ENCODE results near the gene PRICKLE4.

The PRICKLE4 gene, protein sequence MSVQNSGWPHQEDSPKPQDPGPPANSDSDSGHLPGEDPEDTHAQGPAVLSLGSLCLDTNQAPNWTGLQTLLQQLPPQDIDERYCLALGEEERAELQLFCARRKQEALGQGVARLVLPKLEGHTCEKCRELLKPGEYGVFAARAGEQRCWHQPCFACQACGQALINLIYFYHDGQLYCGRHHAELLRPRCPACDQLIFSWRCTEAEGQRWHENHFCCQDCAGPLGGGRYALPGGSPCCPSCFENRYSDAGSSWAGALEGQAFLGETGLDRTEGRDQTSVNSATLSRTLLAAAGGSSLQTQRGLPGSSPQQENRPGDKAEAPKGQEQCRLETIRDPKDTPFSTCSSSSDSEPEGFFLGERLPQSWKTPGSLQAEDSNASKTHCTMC

DNA sequence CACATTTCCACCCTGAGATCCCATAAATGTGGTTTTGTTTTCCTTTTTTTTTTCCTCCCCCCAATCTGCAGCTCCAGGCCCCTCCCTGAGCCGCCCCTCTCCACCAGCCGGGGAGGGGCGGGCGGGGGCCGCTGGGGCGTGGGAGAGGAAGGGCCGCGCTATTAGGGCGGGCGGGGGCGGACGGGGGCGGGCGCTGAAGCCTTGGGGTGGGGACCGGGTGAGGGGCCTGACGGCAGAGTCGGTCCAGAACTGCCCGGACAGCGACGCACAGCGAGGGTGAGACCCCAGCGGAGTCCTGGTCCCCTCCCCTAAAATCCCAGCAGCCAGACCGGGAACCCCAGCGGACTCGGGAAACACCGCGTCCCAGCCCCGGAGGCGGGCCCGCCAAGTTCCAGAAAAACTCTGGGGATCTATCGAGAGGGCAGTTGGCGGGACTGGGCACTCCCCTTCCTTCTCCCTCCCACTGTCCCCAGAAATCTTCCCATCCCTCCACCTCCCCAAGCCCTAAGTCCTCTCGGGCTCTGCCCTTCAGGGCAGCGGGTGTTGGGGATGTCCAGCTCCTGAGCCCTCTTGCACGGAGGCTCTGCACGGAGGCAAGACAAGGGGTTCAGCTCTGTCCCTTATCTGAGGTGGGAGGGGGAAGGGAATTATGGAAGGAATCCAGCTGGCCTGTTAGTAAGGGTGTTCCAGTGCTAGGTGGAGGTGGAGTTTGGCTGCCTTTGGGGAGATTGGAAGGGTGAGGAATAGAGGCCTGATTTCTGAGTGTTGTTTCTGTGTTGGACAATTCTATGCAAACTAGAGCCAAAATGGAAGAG is at the start of gene PRICKLE4:
Gene PRICKLE4, plus strand, starts transcription at position 232 of the 815 bp plus-strand sequence. CDS start 2,692 bp downstream, outside the sequence.
- peak within 1 kb of the TSS; percentile 46 for H3K9ac ChIP-seq (ENCODE audit: low read length)
- H3K4me1 ChIP-seq (ENCODE audit: control insufficient read depth, low read depth, low read length) = peaks cover 2% of the 10 kb centered on the region
- peak within 1 kb of the TSS; percentile 61 for H3K4me3 ChIP-seq (ENCODE audit: low read length)
- H3K9me3 ChIP-seq (ENCODE audit: control insufficient read depth, low read depth, low read length) = no peaks in the 10 kb centered on the region
- H3K27me3 ChIP-seq (ENCODE audit: control insufficient read depth, insufficient read depth, low read length) = peaks cover 44% of the 10 kb centered on the region
- no peak within 1 kb of the TSS for H3K27ac ChIP-seq (ENCODE audit: low read length)
- no peaks in the 10 kb centered on the region for H3K36me3 ChIP-seq (ENCODE audit: control insufficient read depth, low read depth, low read length)

DNA sequence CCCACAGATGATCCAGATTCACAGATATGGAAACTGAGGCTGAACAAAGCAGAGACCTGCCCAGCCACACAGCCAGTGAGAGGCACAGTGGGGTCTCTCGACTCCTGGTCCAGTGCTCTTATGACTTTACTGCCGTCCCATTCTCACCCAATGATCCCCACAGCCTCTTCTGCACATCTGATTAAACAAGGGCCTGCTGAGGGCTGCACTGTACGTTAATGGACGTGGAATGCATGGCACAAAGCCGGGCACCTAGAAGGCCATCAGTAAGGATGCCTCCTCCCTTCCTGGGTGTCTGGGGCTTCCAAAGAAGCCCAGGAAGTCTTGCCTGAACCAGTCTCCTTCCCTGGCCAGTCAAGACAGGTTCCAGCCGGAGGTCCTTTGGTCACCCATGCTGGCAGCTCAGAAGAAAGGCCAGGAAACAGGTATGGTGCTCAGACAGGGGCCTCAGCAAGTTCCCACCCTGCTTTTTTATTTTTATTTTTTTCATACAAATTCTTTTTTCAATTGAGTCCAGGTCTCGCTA is 49.0 kb upstream of the PRICKLE4 start:
- Histone ChIP-seq H3K27me3 (ENCODE audit: control insufficient read depth, insufficient read depth, low read length) (peaks cover 12% of the 10 kb centered on the region), H3K4me3 (ENCODE audit: low read length) (no peak overlapping the region), H3K4me1 (ENCODE audit: control insufficient read depth, low read depth, low read length) (peaks cover 30% of the 10 kb centered on the region), H3K27ac (ENCODE audit: low read length) (no peak overlapping the region), H3K9ac (ENCODE audit: low read length) (no peak overlapping the region), H3K9me3 (ENCODE audit: control insufficient read depth, low read depth, low read length) (no peaks in the 10 kb centered on the region), H3K36me3 (ENCODE audit: control insufficient read depth, low read depth, low read length) (no peaks in the 10 kb centered on the region)

DNA sequence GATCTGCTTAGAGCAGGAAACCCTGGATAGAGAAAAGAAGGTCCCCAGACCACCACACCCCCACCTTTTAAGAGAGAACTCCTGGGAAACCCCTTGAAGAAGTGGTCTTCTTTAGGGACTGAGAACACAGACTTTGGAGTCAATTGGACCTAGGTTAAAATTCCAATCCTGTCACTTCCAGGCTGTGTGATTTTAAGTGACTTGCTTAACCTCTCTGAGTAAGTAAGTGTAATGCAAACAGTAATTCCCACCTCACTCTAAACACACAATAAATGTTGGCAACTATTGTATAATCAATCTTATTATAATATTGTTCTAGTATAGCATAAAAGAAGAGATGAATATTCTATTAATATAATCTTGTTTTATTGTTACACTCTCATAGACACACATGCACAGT is 48.4 kb upstream of the PRICKLE4 start:
- no peaks in the 10 kb centered on the region for H3K36me3 ChIP-seq (ENCODE audit: control insufficient read depth, low read depth, low read length)
- peaks cover 12% of the 10 kb centered on the region for H3K27me3 ChIP-seq (ENCODE audit: control insufficient read depth, insufficient read depth, low read length)
- no peak overlapping the region for H3K4me3 ChIP-seq (ENCODE audit: low read length)
- peaks cover 30% of the 10 kb centered on the region for H3K4me1 ChIP-seq (ENCODE audit: control insufficient read depth, low read depth, low read length)
- H3K9ac ChIP-seq (ENCODE audit: low read length) = no peak overlapping the region
- H3K27ac ChIP-seq (ENCODE audit: low read length) = no peak overlapping the region
- H3K9me3 ChIP-seq (ENCODE audit: control insufficient read depth, low read depth, low read length) = no peaks in the 10 kb centered on the region

DNA sequence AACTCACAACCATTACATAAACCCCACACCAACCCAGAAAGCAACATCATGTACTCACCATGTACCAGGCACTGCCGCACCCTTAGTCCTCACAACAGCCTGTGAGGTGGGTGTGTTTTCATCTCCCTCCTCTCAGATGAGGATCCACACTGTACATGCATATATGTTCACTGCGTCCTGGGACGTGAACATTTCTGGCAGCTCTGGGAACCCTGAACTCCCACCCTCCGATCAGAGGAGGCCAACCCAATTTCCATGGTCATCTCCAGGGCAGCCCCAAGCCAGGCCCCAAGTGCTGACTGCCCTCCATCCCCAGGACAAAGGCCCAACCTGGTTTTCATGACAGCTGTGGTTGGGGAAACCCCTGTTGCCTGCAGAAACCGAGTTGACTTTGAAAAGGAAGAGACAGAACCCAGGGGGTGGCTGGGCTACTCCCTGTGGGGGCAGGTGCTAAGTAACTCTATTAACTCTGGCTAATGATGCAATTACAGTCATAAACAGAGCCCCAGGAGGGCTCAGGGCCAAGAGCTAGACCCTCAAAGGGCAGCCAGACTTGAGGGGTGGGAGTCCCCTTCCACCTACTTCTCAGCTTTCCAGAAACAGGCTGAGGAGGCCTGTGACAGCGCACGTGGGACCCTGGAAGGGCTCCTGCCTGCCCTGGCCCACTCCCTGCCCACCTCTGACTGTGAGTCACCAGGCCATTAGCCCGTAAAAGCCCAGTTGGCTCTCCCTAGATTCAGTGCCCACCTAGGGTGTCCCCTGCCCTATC is 47.8 kb upstream of the PRICKLE4 start:
- Histone ChIP-seq H3K4me1 (ENCODE audit: control insufficient read depth, low read depth, low read length) (peaks cover 30% of the 10 kb centered on the region), H3K9ac (ENCODE audit: low read length) (no peak overlapping the region), H3K4me3 (ENCODE audit: low read length) (peak overlapping the region; percentile 70), H3K27me3 (ENCODE audit: control insufficient read depth, insufficient read depth, low read length) (peaks cover 12% of the 10 kb centered on the region), H3K36me3 (ENCODE audit: control insufficient read depth, low read depth, low read length) (no peaks in the 10 kb centered on the region), H3K9me3 (ENCODE audit: control insufficient read depth, low read depth, low read length) (no peaks in the 10 kb centered on the region), H3K27ac (ENCODE audit: low read length) (no peak overlapping the region)

DNA sequence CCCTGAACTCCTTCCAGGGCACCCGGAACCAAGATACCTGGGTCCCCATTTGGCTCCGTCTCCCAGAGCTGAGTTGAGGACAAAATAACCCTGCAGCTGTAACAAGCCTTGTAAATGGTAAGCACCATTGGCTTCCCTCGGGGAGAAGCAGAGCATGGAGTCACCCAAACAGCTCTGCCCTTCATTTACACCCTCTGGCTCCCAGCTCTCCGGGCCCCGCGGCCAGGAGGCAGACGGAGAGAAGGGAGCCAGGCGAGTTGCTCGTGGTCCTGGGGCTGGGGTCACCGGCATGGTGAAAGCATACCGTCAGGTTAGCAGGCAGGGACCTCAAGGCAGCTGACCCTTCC is 47.2 kb upstream of the PRICKLE4 start:
- H3K4me3 ChIP-seq (ENCODE audit: low read length) = peak overlapping the region; percentile 70
- H3K27me3 ChIP-seq (ENCODE audit: control insufficient read depth, insufficient read depth, low read length) = peaks cover 12% of the 10 kb centered on the region
- H3K9me3 ChIP-seq (ENCODE audit: control insufficient read depth, low read depth, low read length) = no peaks in the 10 kb centered on the region
- H3K4me1 ChIP-seq (ENCODE audit: control insufficient read depth, low read depth, low read length) = peaks cover 30% of the 10 kb centered on the region
- H3K9ac ChIP-seq (ENCODE audit: low read length) = no peak overlapping the region
- H3K27ac ChIP-seq (ENCODE audit: low read length) = no peak overlapping the region
- H3K36me3 ChIP-seq (ENCODE audit: control insufficient read depth, low read depth, low read length) = no peaks in the 10 kb centered on the region

DNA sequence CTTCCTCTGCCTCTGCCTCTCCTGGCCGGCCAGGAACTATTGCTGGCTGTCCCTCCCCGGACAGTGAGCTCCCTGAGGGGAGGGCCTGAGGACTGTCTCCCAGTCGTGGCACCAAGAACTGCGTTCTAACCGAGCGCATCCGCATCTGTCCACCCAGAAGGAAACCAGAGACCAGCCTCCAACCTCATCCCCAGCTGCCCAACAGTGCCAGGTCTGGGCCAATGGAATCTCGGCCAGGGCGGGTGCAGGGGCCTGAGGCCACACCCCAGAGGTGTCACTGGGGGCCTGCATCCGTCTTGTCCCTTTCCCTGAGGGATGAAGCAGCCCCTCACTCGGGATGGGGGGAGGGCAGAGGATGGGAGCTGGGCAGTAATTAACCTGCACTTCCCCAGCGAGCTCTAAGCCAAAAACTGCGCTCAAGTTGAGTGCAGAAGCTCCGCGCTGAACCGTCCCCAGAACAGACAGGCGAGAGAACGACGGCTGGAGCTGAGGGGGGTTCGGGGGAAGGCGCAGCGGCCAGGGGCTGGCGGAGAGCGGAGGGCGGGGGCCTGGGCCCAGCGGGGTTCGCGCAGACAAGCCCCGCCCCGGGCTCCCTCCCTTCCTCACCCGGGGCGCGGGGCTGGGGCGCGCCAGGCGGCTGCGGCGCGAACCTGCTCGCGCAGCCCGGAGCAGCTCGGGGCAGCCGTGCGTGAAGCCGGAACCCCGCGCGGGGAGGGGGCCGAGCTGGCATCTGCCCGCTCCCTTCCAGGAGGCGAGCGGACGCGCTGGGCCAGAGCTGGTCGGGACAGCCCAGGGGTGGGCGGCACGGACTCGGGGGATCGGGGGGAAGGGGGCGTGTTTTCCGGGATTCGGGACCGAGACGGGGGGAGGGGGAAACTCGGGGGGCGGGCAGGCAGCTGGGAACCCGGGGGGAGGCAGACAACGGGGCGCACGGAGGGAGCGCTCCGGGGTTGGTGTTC is 46.6 kb upstream of the PRICKLE4 start:
- Histone ChIP-seq H3K27ac (ENCODE audit: low read length) (no peak overlapping the region), H3K36me3 (ENCODE audit: control insufficient read depth, low read depth, low read length) (no peaks in the 10 kb centered on the region), H3K4me1 (ENCODE audit: control insufficient read depth, low read depth, low read length) (peaks cover 30% of the 10 kb centered on the region), H3K9me3 (ENCODE audit: control insufficient read depth, low read depth, low read length) (no peaks in the 10 kb centered on the region), H3K27me3 (ENCODE audit: control insufficient read depth, insufficient read depth, low read length) (peaks cover 12% of the 10 kb centered on the region), H3K9ac (ENCODE audit: low read length) (no peak overlapping the region), H3K4me3 (ENCODE audit: low read length) (peak overlapping the region; percentile 70)

DNA sequence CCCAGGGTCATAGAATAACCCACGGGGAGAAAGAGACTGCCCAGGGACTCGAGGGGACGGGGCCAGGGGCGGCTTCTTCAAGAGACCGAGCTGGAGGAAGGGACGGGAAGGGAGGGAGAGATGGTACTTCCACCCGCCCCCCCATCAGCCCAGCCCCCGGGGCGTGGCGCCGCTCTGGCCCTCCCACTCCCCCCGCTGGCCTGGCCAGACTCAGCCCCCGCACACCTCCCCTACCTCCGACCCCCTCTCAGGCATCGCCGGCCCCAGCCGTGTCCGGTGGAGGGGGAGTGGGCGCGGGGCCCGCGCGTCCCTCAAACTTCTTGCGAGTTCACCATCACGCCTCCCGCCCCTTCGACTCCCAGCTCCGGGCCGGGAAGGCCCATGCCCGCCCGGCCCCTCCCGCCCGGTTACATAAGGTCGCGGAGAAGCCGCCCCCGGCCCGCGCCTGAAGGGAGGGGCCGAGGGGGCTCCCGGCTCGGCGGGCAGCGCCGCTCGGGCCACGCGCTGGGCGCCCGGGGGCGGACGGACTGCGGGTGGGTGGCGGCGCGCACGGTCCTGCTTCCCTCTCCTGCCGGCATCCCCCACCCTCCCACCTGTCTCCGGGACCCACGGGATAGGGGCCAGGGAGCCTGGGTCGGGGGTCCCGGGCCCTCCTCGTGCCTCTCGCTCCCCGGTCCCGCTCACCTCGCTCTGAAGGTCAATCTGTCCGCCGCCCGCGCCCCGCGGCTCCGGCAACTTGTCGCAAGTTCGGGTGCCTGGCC is 45.7 kb upstream of the PRICKLE4 start:
- H3K9me3 ChIP-seq (ENCODE audit: control insufficient read depth, low read depth, low read length) = no peaks in the 10 kb centered on the region
- H3K27me3 ChIP-seq (ENCODE audit: control insufficient read depth, insufficient read depth, low read length) = peaks cover 12% of the 10 kb centered on the region
- H3K27ac ChIP-seq (ENCODE audit: low read length) = no peak overlapping the region
- no peaks in the 10 kb centered on the region for H3K36me3 ChIP-seq (ENCODE audit: control insufficient read depth, low read depth, low read length)
- H3K4me1 ChIP-seq (ENCODE audit: control insufficient read depth, low read depth, low read length) = peaks cover 21% of the 10 kb centered on the region
- no peak overlapping the region for H3K9ac ChIP-seq (ENCODE audit: low read length)
- H3K4me3 ChIP-seq (ENCODE audit: low read length) = peak overlapping the region; percentile 70

DNA sequence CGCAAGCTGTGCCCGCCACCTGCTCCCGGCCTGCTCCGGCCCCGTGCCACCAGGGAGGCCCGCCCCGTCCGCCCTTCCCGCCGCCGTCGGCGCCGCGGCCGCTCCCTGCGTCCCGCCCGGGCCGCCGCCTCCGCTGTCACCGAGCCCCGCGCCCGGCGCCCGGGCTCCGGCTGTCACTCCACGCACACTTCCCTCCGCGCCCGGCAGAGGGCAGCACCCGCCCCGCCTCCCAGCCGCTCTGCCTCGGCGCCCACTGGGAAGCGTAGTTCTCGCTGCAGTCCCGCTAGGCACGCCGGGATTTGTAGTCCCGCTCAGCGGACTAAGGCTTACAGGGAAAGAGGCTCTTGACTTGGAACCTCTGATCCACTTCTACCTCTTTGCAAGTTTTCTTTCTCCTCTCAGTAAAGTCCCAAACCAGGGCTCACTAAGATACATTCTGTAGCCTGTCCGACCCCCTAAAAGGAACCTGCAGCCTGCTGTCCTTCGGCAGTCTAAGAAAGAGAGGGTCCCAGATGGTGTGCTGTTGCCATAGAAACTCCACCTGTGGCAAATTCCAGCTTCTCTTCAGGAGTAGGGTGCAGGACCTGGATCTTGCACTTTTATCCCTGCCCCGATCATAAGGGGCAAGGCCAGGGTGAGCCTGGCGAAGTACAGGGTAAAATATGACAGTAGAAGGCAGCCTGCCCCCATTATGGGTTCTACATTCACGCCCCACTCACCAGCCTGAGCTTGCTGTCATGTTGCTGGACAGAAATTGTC is 45.0 kb upstream of the PRICKLE4 start, which contains the start of gene TFEB:
Gene TFEB, minus strand, starts transcription at position 182 of the 759 bp plus-strand sequence. CDS start 44,395 bp downstream, outside the sequence.
- no peaks in the 10 kb centered on the region for H3K36me3 ChIP-seq (ENCODE audit: control insufficient read depth, low read depth, low read length)
- H3K9me3 ChIP-seq (ENCODE audit: control insufficient read depth, low read depth, low read length) = no peaks in the 10 kb centered on the region
- H3K27ac ChIP-seq (ENCODE audit: low read length) = no peak within 1 kb of the TSS
- H3K9ac ChIP-seq (ENCODE audit: low read length) = no peak within 1 kb of the TSS
- H3K4me1 ChIP-seq (ENCODE audit: control insufficient read depth, low read depth, low read length) = peaks cover 15% of the 10 kb centered on the region
- peak within 1 kb of the TSS; percentile 70 for H3K4me3 ChIP-seq (ENCODE audit: low read length)
- H3K27me3 ChIP-seq (ENCODE audit: control insufficient read depth, insufficient read depth, low read length) = peaks cover 12% of the 10 kb centered on the region

DNA sequence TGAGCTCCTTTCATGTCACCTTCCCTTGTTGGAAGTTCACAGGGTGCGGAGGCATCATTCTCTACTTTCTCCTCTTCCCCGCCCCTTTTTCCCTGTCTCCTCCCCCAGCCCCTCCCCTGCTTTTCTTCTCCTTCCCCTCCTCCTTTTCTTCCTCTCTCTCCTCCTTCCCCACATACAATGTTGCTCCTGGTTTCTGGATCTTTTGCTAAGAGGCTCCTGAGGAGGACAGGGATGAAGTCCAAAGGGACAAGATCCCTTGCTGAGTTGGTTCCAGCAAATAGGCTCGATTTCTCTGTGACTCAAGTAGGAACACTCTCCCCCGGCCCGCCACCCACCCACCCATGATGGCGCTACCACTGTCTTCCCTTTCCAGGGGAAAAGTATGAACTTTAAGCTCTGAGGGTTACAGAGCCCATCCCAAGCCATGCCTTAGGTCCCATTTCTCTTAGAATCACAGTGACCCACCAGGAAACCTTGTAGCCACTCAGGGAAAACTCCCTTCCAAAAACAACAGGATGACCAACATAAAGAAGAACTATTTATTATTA is 44.3 kb upstream of the PRICKLE4 start:
- H3K36me3 ChIP-seq (ENCODE audit: control insufficient read depth, low read depth, low read length) = no peaks in the 10 kb centered on the region
- no peak overlapping the region for H3K27ac ChIP-seq (ENCODE audit: low read length)
- no peak overlapping the region for H3K9ac ChIP-seq (ENCODE audit: low read length)
- no peaks in the 10 kb centered on the region for H3K9me3 ChIP-seq (ENCODE audit: control insufficient read depth, low read depth, low read length)
- peaks cover 15% of the 10 kb centered on the region for H3K4me1 ChIP-seq (ENCODE audit: control insufficient read depth, low read depth, low read length)
- H3K27me3 ChIP-seq (ENCODE audit: control insufficient read depth, insufficient read depth, low read length) = peaks cover 12% of the 10 kb centered on the region
- peak overlapping the region; percentile 39 for H3K4me3 ChIP-seq (ENCODE audit: low read length)
